Ascending aorta (tissue), 2 donors: ENCODE data around the gene LARGE2. TPM values are rescaled to one million over a fixed set of nuclear protein-coding genes. Genes with fewer than 3 reads are reported as not detected.

ENCODE experiments used
- DNase-seq, 2 donors: peaks; one replicate each; pipeline ENCODE4 v3.0.0-alpha.2; 2019; ENCODE audit warnings: low spot score in 2 of 2
- H3K27ac ChIP-seq, 2 donors: fragments of 200-600 bp; sonication (generic); one replicate each; pipeline ENCODE4 v1.5.1; 2016 to 2017; ENCODE audit warnings: mild to moderate bottlenecking in 1 of 2
- H3K27me3 ChIP-seq: fragments of 200-600 bp; sonication (generic); one replicate; pipeline ENCODE4 v1.5.1; 2017
- H3K36me3 ChIP-seq, 2 donors: fragments of 200-600 bp; sonication (generic); one replicate each; pipeline ENCODE4 v1.5.1; 2016
- H3K4me1 ChIP-seq, 2 donors: fragments of 200-600 bp; sonication (generic); one replicate each; pipeline ENCODE4 v1.5.1; 2016 to 2017; ENCODE audit warnings: mild to moderate bottlenecking in 1 of 2
- H3K4me3 ChIP-seq, 2 donors: fragments of 200-600 bp; sonication (generic); one replicate each; pipeline ENCODE4 v1.5.1; 2016 to 2017; ENCODE audit warnings: mild to moderate bottlenecking in 1 of 2
- H3K9me3 ChIP-seq, 2 donors: fragments of 200-600 bp; sonication (generic); one replicate each; pipeline ENCODE4 v1.5.1; 2016
- CTCF ChIP-seq, 3 experiments: fragments of 200-600 bp in 2 of 3; fragments of 450-650 bp in 1 of 3; sonication (generic) in 2 of 3; IDR thresholded peaks; one replicate each; pipeline ENCODE4 v1.5.1; 2016 to 2019; ENCODE audit warnings: antibody characterized with exemption in 3 of 3, mild to moderate bottlenecking in 1 of 3, moderate library complexity in 1 of 3
- intact Hi-C: fragments of 100-400 bp; cut with DNase I; formaldehyde crosslinking; loops from one replicate; pipeline ENCODE4 v1.15.1; 2023
- total RNA-seq: library from RNA; depleted of rRNA; stranded (reverse); fragments of >200 nt; gene quantifications from one replicate; pipeline ENCODE4 v1.1.0, GENCODE V29; 2016

Gene LARGE2
- total RNA-seq, 1 donor from 2014 or later: not detected

DNA sequence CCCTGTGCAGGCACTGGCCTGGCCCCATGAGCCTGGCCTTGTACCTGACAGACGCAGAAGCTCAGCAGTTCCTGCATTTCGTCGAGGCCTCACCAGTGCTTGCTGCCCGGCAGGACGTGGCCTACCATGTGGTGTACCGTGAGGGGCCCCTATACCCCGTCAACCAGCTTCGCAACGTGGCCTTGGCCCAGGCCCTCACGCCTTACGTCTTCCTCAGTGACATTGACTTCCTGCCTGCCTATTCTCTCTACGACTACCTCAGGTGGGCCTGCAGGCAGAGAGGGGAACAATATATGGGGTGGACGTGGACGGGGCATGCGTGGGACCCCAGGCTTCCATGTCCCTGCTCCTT is 4.9 kb downstream of the LARGE2 start:
- Histone ChIP-seq H3K4me3 (no peak overlapping the region), H3K36me3 (peaks cover 7 to 8% of the 10 kb centered on the region in 2 donors), H3K9me3 (no peaks in the 10 kb centered on the region), H3K27ac (no peak overlapping the region), H3K27me3 (peaks cover 10% of the 10 kb centered on the region), H3K4me1 (peaks cover 8 to 11% of the 10 kb centered on the region in 2 donors)
- no peak for TF ChIP-seq CTCF (IDR thresholded peaks at IDR 0.05)
- no peak for DNase-seq
- intact Hi-C loops: no loop called here

- Histone ChIP-seq H3K4me3 (no peak overlapping the region), H3K27me3 (peaks cover 5% of the 10 kb centered on the region), H3K36me3 (peaks cover 8% of the 10 kb centered on the region in 2 donors), H3K4me1 (peaks cover 3 to 5% of the 10 kb centered on the region in 2 donors), H3K9me3 (no peaks in the 10 kb centered on the region), H3K27ac (no peak overlapping the region)
- no peak for TF ChIP-seq CTCF (IDR thresholded peaks at IDR 0.05)
- DNase-seq: no peak
- intact Hi-C loops: no loop called here
These were observed 5.4 kb downstream of the LARGE2 start for GRCh38 chr11:45927684-45928413.

GRCh38 chr11:45928535-45929215 is 6.2 kb downstream of the LARGE2 start:
- Histone ChIP-seq H3K4me3 (no peak overlapping the region), H3K27ac (no peak overlapping the region), H3K27me3 (no peaks in the 10 kb centered on the region), H3K36me3 (peaks cover 14% of the 10 kb centered on the region in 2 donors), H3K4me1 (no peaks in the 10 kb centered on the region), H3K9me3 (no peaks in the 10 kb centered on the region)
- no peak for TF ChIP-seq CTCF (IDR thresholded peaks at IDR 0.05)
- DNase-seq: no peak
- intact Hi-C loops: no loop called here

GRCh38 chr11:45929486-45930030 is 7.1 kb downstream of the LARGE2 start:
- H3K27me3 ChIP-seq: no peaks in the 10 kb centered on the region
- intact Hi-C loops: no loop called here
- no peak for DNase-seq
- no peak for TF ChIP-seq CTCF (IDR thresholded peaks at IDR 0.05)
- H3K4me3 ChIP-seq: no peak overlapping the region
- H3K36me3 ChIP-seq: peaks cover 23% of the 10 kb centered on the region in 2 donors
- no peaks in the 10 kb centered on the region for H3K9me3 ChIP-seq
- H3K4me1 ChIP-seq: no peaks in the 10 kb centered on the region
- H3K27ac ChIP-seq: no peak overlapping the region

GRCh38 chr11:45930031-45930794 is 7.8 kb downstream of the LARGE2 start:
- Histone ChIP-seq H3K27ac (no peak overlapping the region), H3K9me3 (no peaks in the 10 kb centered on the region), H3K4me3 (no peak overlapping the region), H3K27me3 (no peaks in the 10 kb centered on the region), H3K36me3 (peaks cover 29% of the 10 kb centered on the region in 2 donors), H3K4me1 (no peaks in the 10 kb centered on the region)
- DNase-seq: no peak
- intact Hi-C loops: no loop called here
- no peak for TF ChIP-seq CTCF (IDR thresholded peaks at IDR 0.05)
